HepG2 (cell line): ENCODE measurements around the gene NFATC3. TPM values are rescaled to one million over a fixed set of nuclear protein-coding genes. Genes with fewer than 3 reads are reported as not detected.

Experiments used
- AKAP8 ChIP-seq: sonication (generic); formaldehyde crosslinking; IDR thresholded peaks from 2 replicates; pipeline ENCODE4 v1.5.1; 2020; ENCODE audit warnings: mild to moderate bottlenecking, missing genetic modification reagents
- ATF5 ChIP-seq: sonication (generic); formaldehyde crosslinking; IDR thresholded peaks from 2 replicates; pipeline ENCODE4 v1.4.0; 2020; ENCODE audit warnings: mild to moderate bottlenecking, low read depth, missing genetic modification reagents
- CHD2 ChIP-seq: IDR thresholded peaks from 2 replicates; pipeline ENCODE4 v1.6.1; 2011; ENCODE audit warnings: low read depth, low read length, improper control_type of control experiment
- HNF1A ChIP-seq, 2 experiments: sonication (generic) in 1 of 2; formaldehyde crosslinking in 1 of 2; IDR thresholded peaks; 2 replicates each; pipeline versions ENCODE4 v1.4.0 to v1.6.1; 2016 to 2020; ENCODE audit warnings: borderline replicate concordance in 1 of 2, low read depth in 1 of 2, mild to moderate bottlenecking in 1 of 2, missing genetic modification reagents in 1 of 2
- HOMEZ ChIP-seq: IDR thresholded peaks from 2 replicates; pipeline ENCODE4 v1.6.1; 2016; ENCODE audit warnings: low read depth
- MAFG ChIP-seq: sonication (generic); formaldehyde crosslinking; IDR thresholded peaks from 2 replicates; pipeline ENCODE4 v1.5.1; 2020; ENCODE audit warnings: mild to moderate bottlenecking, missing genetic modification reagents
- MYNN ChIP-seq: sonication (generic); formaldehyde crosslinking; IDR thresholded peaks from 2 replicates; pipeline ENCODE4 v1.4.0; 2020; ENCODE audit warnings: mild to moderate bottlenecking, low read depth, missing genetic modification reagents
- NRL ChIP-seq: sonication (generic); formaldehyde crosslinking; IDR thresholded peaks from 2 replicates; pipeline ENCODE4 v1.5.0; 2020; ENCODE audit warnings: missing genetic modification reagents, mild to moderate bottlenecking, moderate library complexity, borderline replicate concordance
- ZBTB21 ChIP-seq: sonication (generic); formaldehyde crosslinking; IDR thresholded peaks from 2 replicates; pipeline ENCODE4 v1.4.0; 2020; ENCODE audit warnings: missing genetic modification reagents
- ZNF383 ChIP-seq: sonication (generic); formaldehyde crosslinking; IDR thresholded peaks from 2 replicates; pipeline ENCODE4 v1.4.0; 2020; ENCODE audit warnings: missing genetic modification reagents, mild to moderate bottlenecking, borderline replicate concordance
- ZNF414 ChIP-seq: sonication (generic); formaldehyde crosslinking; IDR thresholded peaks from 2 replicates; pipeline ENCODE4 v1.5.0; 2020; ENCODE audit warnings: missing genetic modification reagents
- ZNF512B ChIP-seq: sonication (generic); formaldehyde crosslinking; IDR thresholded peaks from 2 replicates; pipeline ENCODE4 v1.5.1; 2020; ENCODE audit warnings: missing genetic modification reagents, mild to moderate bottlenecking, borderline replicate concordance
- ZNF547 ChIP-seq: sonication (generic); formaldehyde crosslinking; IDR thresholded peaks from 2 replicates; pipeline ENCODE4 v1.5.1; 2020; ENCODE audit warnings: mild to moderate bottlenecking, missing genetic modification reagents
- ZNF629 ChIP-seq: sonication (generic); formaldehyde crosslinking; conservative IDR thresholded peaks from 2 replicates; pipeline ENCODE4 v1.5.0; 2020; ENCODE audit warnings: missing genetic modification reagents
- ZNF704 ChIP-seq: sonication (generic); formaldehyde crosslinking; IDR thresholded peaks from 2 replicates; pipeline ENCODE4 v1.8.1; 2023; ENCODE audit warnings: mild to moderate bottlenecking, inconsistent platforms, moderate library complexity, missing genetic modification reagents, borderline replicate concordance
- polyA plus RNA-seq, 8 experiments: library from polyadenylated mRNA; depleted of rRNA in 3 of 8; stranded (reverse) in 7 of 8; unstranded in 1 of 8; fragments of >200 nt; fragmentation: Illumina TruSeq in 4 of 8; extraction: Trizol in 4 of 8; gene quantifications; 2 replicates each; pipeline versions ENCODE4 v1.2.1 to v1.2.3, GENCODE V29; 2011 to 2016; ENCODE audit warnings: low read depth in 4 of 8, missing spikeins in 1 of 8, mixed read lengths in 1 of 8; ENCODE audit not compliant: insufficient read depth in 1 of 8
- total RNA-seq, 5 experiments: library from RNA; depleted of rRNA; stranded (reverse); fragments of >200 nt; fragmentation: Illumina TruSeq; extraction: Trizol; gene quantifications; 2 replicates each; pipeline ENCODE4 v1.2.3, GENCODE V29; 2016; ENCODE audit warnings: low read depth in 1 of 5

Gene NFATC3
- total and polyA plus RNA-seq, 2 of the 13 experiments (the other 11 are each of a cell fraction or from before 2014, with no cell fraction given), result 52.6 to 62.7 TPM

GRCh38 chr16:68265078-68265920, 180.1 kb downstream of the NFATC3 start (continued):
- peak; percentile 40; the same call in 1 of the 2 replicates for TF ChIP-seq ZBTB21 (CRISPR knock-in tag)
- TF ChIP-seq ZNF704 (CRISPR knock-in tag), result 0 out of 2 replicates have a peak, but pooled peaks have one; percentile 1
- peak; percentile 55 for TF ChIP-seq HNF1A (IDR thresholded peaks at IDR 0.05; ENCODE audit: low read depth)
- TF ChIP-seq HNF1A (CRISPR knock-in tag; IDR thresholded peaks at IDR 0.05; ENCODE audit: borderline replicate concordance), result no peak; the same call in 1 of the 2 replicates
- TF ChIP-seq ZNF512B (CRISPR knock-in tag), result no peak; the same call in 1 of the 2 replicates
- TF ChIP-seq ZNF383, result 0 out of 2 replicates have a peak, but pooled peaks have one; percentile 14
- TF ChIP-seq CHD2, result 0 out of 2 replicates have a peak, but pooled peaks have one; percentile 8
- TF ChIP-seq ZNF629, result 0 out of 2 replicates have a peak, but pooled peaks have one; percentile 8
- no peak for TF ChIP-seq AKAP8 (CRISPR knock-in tag)
- TF ChIP-seq MAFG (CRISPR knock-in tag), result no peak
- TF ChIP-seq ZNF414 (CRISPR knock-in tag), result peak; percentile 82
- TF ChIP-seq ZNF547 (CRISPR knock-in tag), result no peak
- no peak; the same call in 1 of the 2 replicates for TF ChIP-seq ATF5
- peak; percentile 78; the same call in 1 of the 2 replicates for TF ChIP-seq NRL (CRISPR knock-in tag)
- TF ChIP-seq MYNN (CRISPR knock-in tag), result no peak
- TF ChIP-seq HOMEZ (CRISPR knock-in tag), result no peak; the same call in 1 of the 2 replicates
